ENCODE results near the gene LBP. TPM values are rescaled to one million over a fixed set of nuclear protein-coding genes. Genes with fewer than 3 reads are reported as not detected.

Gene LBP
- total RNA-seq, 1 donor from 2014 or later: 459 TPM

Other genes with a start within 250 kb of the LBP start
- gene TGM2, start 181.2 kb upstream of the LBP start, total RNA-seq: 193 TPM
- 2.7 TPM for gene KIAA1755, start 85.7 kb upstream of the LBP start, total RNA-seq
- 0.48 TPM for gene BPI, start 42.3 kb upstream of the LBP start, total RNA-seq
- 8.4 TPM for gene SNHG17, start 88.8 kb downstream of the LBP start, total RNA-seq
- 9.2 TPM for gene RALGAPB, start 126.4 kb downstream of the LBP start, total RNA-seq
- gene ADIG, start 234.7 kb downstream of the LBP start, total RNA-seq: not detected

Data from left lobe of liver (tissue), 1 donor.